GM18907 (cell line): ENCODE results near the gene SDK2.

Source experiments
- ATAC-seq: cut with Tn5 transposase; IDR thresholded peaks from one replicate; pipeline ENCODE4 v1.9.1; 2021; ENCODE audit warnings: mild to moderate bottlenecking, moderate library complexity; ENCODE audit not compliant: unreplicated experiment

SDK2 gene

DNA sequence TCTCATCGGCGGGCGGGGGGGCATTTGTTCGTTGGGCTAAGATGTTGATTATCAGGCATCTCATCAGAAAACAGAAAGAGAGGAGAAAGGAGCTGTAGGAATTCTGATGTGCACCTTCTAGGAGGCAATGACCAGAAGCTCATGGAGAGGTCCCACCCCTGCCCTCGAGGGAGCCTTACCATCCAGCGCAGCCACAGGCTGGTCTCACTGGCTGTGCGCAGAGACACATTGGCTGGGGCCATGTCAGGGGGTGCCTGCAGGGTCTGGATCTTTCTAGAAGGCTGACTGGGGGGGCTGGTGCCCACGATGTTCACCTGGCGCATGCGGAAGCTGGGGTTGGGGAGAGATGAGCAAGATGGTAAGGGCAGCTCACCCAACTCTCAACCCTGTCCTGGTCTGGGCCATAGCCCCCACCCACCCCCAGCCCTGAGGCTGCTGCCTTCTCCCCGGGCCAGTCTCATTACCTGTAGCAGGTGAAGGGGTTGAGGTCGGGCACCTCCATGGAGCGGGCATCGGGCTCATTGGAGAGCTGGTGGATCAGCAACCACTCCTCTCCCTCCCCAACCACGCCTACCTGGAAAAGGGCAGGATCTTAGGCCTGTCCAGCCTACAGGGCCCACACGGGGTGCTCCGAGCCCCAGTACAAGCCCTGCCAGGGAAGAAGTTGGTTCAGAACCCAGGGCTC, 246.2 kb downstream of the SDK2 start:
- ATAC-seq = no peak

DNA sequence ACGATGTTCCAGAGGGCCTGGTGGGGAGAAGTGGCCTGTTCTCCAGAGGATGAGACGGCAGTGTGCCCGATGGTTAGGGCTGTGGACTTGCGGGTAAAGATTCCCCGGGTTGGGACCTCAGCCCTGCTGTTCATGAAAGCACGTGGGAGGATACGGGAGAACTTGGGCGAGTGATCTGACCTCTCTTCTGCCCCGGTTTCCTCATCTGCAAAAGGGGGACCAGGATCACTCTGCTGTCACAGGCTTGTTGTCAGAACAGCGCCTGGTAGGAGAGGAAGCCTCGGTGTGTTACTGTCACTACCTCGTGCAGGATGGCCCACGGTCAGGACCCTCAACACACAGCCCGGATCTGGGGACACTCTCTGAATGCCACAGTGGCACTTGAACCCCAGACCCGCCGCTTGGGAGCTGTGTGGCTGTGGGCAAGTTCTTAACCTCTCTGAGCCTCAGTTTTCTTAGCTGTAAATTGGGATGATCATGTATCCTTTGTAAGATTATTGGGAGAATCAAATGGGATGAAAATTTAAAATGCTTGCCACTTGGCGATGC, 246.9 kb downstream of the SDK2 start:
- no peak for ATAC-seq

DNA sequence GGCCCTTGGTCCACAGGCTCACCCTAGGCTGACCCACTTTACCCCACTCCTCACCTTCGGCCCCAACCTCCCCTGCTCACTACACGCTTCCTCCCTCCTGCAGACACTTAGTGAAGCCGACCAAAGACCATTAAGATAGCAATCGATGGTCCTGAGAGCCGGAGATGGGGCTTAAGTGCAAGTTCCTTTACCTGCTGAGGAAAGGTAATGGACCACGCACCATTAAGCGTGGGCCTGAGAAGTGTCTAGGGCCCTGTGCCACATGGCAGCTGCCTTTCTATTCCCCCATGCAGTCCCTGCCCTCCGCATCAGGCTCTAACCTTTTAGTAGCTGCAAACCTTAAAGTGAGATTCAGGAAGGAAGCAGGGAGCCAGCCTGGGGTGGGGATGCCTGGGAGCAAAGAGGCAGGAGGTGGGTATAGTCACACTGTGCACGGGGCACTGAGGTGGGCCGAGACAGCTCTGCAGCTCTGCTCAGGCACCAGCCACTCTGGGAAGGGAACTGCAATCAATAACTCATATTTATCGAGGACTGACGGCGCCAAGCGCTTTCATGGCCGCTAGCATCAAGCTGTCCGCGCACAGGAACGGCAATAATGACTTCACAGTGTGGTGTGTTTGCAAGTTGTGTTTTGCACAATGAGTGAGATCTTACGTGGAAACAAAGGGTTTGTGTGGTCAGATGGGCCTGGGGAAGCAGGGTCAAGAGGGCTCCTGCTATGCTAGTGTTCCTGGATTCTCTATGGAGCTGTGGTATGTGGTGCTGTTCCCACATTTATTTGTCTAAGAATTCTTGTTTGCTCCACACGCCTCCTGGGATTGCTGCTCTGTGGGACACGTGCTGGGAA, 247.6 kb downstream of the SDK2 start:
- ATAC-seq = no peak

- no peak for ATAC-seq
Observed at GRCh38 chr17:73394512-73395450, 249.5 kb downstream of the SDK2 start.

DNA sequence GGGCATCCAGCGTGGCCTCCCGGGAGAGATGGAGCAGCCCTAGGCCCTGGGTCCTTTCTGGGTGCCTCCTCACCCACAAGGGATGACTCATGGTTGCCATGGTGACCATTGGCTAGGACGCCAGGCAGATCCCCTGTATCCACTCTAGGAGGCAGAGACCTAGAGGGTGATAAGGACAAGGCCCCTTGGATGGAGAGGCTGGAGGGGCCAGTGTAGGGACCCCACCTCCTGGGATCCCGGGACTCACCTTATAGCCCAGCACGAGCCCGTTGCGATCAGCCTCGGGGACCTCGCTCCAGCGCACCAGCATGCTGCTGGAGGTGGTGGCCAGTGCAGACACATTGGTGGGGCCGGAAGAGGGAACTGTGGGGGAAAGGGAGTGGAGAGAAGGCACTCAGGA, 250.3 kb downstream of the SDK2 start:
- no peak for ATAC-seq

- no peak for ATAC-seq
Observed at GRCh38 chr17:73393381-73393780, 250.9 kb downstream of the SDK2 start.

GRCh38 chr17:73391331-73392265, 252.6 kb downstream of the SDK2 start:
- ATAC-seq = no peak

DNA sequence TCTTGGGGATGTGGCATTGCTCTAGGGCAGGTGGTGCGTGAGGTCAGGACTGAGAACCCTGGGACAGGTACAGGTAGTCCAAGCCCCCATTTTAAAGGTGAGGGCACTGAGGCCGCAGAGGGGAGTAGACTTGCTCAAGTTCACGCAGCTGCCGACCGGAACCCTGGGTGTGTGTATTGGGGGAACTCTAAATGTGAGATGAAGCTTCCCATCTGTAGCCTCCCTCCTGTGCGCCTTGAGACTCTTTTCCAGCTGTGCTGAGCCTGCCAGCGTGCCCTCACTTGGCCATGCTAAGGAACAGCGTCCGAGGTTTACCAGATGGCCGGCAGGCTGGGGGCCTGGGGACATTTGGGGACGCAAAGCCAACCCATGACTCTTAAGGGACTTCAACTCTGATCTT, 253.4 kb downstream of the SDK2 start:
- no peak for ATAC-seq

DNA sequence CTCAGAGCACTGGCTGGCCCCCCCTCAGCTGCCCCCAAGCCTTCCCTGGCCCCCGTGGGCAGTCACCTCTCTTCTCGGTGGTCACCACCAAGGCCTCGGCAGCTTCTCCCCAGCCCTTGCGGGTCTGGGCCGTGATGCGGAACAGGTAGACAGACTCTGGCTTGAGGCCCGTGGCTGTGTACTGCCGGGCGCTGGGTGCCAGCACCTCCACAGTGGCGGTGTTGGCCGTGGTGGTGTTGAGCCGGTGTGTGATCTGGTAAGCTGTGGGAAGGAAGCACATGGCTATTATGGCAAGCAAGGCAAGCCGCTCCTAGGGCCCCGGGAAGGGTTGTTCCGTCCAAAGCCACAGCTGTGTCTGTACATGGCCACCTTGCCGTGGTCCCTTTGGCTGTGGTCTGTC, 254.0 kb downstream of the SDK2 start:
- ATAC-seq = no peak

GRCh38 chr17:73389411-73389810, 254.8 kb downstream of the SDK2 start:
- ATAC-seq = no peak

DNA sequence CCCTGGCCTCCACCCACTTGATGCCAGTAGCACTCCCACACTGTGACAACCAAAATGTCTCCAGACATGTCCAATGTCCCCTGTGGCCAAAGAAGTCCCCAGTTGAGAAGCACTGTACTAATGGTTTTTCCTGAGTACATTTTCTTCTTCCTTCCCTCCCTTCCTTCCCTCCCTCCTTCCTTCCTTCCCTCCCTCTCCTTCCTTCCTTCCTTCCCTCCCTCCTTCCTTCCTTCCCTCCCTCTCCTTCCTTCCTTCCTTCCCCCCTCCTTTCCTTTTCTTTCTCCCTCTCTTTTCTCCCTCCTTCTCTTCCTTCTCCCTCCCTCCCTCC, 255.7 kb downstream of the SDK2 start:
- no peak for ATAC-seq

GRCh38 chr17:73387746-73388577, 256.3 kb downstream of the SDK2 start:
- no peak for ATAC-seq

- ATAC-seq = no peak
Observed at GRCh38 chr17:73386561-73386960, 257.7 kb downstream of the SDK2 start.

DNA sequence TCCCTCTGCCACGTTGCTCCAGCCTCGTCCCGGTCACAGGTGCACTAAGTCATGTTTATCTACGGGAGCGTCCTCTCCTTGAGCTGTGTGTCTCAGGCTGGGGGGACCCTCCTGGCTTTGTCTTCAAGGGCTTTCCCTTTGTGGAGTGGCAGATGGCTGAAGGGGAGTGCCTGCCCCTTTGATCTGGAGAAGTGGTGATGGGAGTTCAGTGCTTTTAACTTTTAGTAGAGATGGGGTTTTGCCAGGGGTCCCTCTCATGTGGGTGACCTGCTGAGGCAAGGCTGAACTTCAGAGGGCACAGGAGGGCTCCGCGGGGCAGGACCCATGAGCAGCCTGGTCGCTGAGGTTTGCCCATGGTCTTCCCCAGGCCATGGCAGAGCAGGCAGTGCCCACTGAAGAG, 259.3 kb downstream of the SDK2 start:
- ATAC-seq = no peak

DNA sequence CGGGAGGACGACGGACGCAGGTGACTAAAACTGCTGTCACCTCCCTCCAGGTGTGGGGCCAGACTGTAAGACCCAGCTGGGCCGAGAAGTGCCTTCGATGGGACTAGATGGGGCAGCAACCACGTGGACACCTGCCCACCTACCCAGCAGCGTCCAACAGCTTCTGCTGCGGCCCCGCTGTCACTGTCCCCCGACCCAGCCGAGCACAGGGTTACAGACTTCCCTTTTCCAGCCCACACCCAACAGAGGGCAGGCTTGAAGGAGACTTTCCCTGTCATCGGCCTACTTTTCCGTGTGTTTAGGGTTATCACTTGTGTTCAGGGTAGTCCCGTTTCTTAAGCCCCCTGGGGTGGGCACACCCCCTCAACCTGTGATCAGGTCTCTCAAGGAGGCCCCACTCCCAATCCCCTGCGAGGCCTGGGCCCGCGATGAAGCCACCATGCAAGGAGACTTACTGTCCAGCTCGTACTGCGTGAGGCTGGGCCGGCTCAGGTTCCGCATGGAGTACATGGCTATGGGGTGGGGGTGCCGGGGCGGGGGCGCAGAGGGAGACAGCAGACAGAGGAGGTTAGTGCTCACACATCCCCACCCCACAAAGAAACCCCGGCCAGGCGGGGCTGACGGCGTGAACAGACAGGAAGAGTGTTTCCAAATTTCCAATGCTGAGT, 263.7 kb downstream of the SDK2 start:
- ATAC-seq = no peak

DNA sequence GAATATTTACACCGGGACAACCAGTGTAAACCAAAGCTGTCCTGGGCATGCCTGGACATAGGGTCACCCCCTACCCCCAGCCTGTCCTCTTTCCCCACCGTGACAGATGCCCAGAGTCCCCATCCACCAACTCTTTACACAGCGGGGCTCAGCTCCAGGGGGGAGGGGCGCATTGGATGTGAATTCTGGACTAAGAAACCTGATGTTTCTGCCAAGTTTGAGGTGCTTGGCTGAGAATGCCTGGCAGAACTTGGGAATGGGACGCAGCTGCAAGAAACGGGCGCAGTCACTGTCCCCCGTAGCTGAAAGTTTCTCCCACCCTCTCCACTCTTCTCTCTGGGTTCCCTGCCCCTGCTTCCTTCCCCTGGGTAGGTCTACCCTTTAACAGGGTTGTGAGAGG, 264.4 kb downstream of the SDK2 start:
- no peak for ATAC-seq

GRCh38 chr17:73378974-73379470, 265.2 kb downstream of the SDK2 start:
- no peak for ATAC-seq

- ATAC-seq = no peak
Observed at GRCh38 chr17:73376636-73377035, 267.6 kb downstream of the SDK2 start.

GRCh38 chr17:73376152-73376551, 268.1 kb downstream of the SDK2 start:
- no peak for ATAC-seq
